Osteoblast (primary cell): ENCODE results near the gene KRT1. TPM values are rescaled to one million over a fixed set of nuclear protein-coding genes. Genes with fewer than 3 reads are reported as not detected.

Source experiments
- DNase-seq: peaks from one replicate; pipeline ENCODE4 v3.0.0; 2011; ENCODE audit warnings: low spot score, mixed read lengths; ENCODE audit not compliant: insufficient read length; ENCODE audit errors: missing footprints
- H2AFZ ChIP-seq: 2 replicates; pipeline ENCODE4 v1.6.0; 2011; ENCODE audit warnings: mild to moderate bottlenecking, low read length
- H3K27ac ChIP-seq: 2 replicates; pipeline ENCODE4 v1.5.1; 2011; ENCODE audit warnings: mild to moderate bottlenecking, low read depth, low read length, moderate library complexity
- H3K27me3 ChIP-seq: 2 replicates; pipeline ENCODE4 v1.6.0; 2012; ENCODE audit warnings: mild to moderate bottlenecking, control low read depth, inconsistent platforms, low read length, moderate library complexity; ENCODE audit not compliant: insufficient read depth
- H3K36me3 ChIP-seq: 2 replicates; pipeline ENCODE4 v1.5.1; 2011; ENCODE audit warnings: mild to moderate bottlenecking, low read length, control low read depth, moderate library complexity; ENCODE audit not compliant: insufficient read depth
- H3K4me1 ChIP-seq: 2 replicates; pipeline ENCODE4 v1.5.1; 2011; ENCODE audit warnings: mild to moderate bottlenecking, low read length, control low read depth, moderate library complexity; ENCODE audit not compliant: insufficient read depth
- H3K4me2 ChIP-seq: 2 replicates; pipeline ENCODE4 v1.6.0; 2011; ENCODE audit warnings: mild to moderate bottlenecking, low read length; ENCODE audit not compliant: insufficient read depth
- H3K4me3 ChIP-seq: fragments of 200-600 bp; sonication (generic); 3 replicates; pipeline ENCODE4 v1.5.1; 2012; ENCODE audit warnings: mild to moderate bottlenecking, low read length, inconsistent platforms; ENCODE audit not compliant: insufficient read depth
- H3K79me2 ChIP-seq: 2 replicates; pipeline ENCODE4 v1.6.0; 2012; ENCODE audit warnings: mild to moderate bottlenecking, low read length, control low read depth, inconsistent platforms; ENCODE audit not compliant: insufficient read depth
- H3K9me3 ChIP-seq: 2 replicates; pipeline ENCODE4 v1.5.1; 2011; ENCODE audit warnings: low read depth, low read length, control low read depth
- H4K20me1 ChIP-seq: 2 replicates; pipeline ENCODE4 v1.6.0; 2012; ENCODE audit warnings: mild to moderate bottlenecking, low read length, control low read depth; ENCODE audit not compliant: insufficient read depth
- CTCF ChIP-seq: IDR thresholded peaks from 2 replicates; pipeline ENCODE4 v1.5.1; 2011; ENCODE audit warnings: mild to moderate bottlenecking, low read depth, low read length, moderate library complexity; ENCODE audit errors: extremely low read depth
- total RNA-seq: library from RNA; depleted of rRNA; stranded (reverse); fragments of >200 nt; gene quantifications from 2 replicates; pipeline ENCODE4 v1.2.3, GENCODE V29; 2012

The KRT1 gene
- total RNA-seq, 1 donor: not detected

- Histone ChIP-seq H3K36me3 (no peaks in the 10 kb centered on the region), H3K27me3 (peaks cover 52% of the 10 kb centered on the region), H2AFZ (no peak overlapping the region), H3K4me2 (no peak overlapping the region), H3K79me2 (no peaks in the 10 kb centered on the region), H3K9me3 (no peaks in the 10 kb centered on the region), H3K4me1 (no peaks in the 10 kb centered on the region), H4K20me1 (no peaks in the 10 kb centered on the region), H3K27ac (no peak overlapping the region), H3K4me3 (no peak overlapping the region)
- no peak for DNase-seq
- TF ChIP-seq CTCF: no peak
These were observed 4.0 kb downstream of the KRT1 start for GRCh38 chr12:52676163-52676562.

DNA sequence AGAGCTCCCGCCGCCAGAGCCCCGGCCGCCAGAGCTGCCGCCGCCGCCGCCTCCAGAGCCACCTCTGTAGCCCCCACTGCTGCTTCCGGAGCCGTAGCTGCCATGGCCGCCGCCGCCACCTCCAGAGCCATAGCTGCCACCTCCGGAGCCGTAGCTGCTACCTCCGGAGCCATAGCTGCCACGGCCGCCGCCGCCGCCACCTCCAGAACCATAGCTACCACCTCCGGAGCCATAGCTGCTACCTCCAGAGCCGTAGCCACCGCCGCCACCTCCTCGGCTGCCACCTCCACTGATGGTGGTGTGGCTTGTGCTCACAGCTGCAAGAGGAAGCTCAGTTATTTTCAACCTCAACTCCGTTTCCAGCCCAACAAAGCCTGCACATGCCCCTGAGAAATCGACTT, 4.9 kb downstream of the KRT1 start:
- no peak for DNase-seq
- no peak for TF ChIP-seq CTCF
- Histone ChIP-seq H3K79me2 (no peaks in the 10 kb centered on the region), H2AFZ (no peak overlapping the region), H3K36me3 (no peaks in the 10 kb centered on the region), H3K4me3 (no peak overlapping the region), H3K9me3 (no peaks in the 10 kb centered on the region), H3K4me2 (no peak overlapping the region), H3K27me3 (peaks cover 52% of the 10 kb centered on the region), H3K4me1 (no peaks in the 10 kb centered on the region), H4K20me1 (no peaks in the 10 kb centered on the region), H3K27ac (no peak overlapping the region)

DNA sequence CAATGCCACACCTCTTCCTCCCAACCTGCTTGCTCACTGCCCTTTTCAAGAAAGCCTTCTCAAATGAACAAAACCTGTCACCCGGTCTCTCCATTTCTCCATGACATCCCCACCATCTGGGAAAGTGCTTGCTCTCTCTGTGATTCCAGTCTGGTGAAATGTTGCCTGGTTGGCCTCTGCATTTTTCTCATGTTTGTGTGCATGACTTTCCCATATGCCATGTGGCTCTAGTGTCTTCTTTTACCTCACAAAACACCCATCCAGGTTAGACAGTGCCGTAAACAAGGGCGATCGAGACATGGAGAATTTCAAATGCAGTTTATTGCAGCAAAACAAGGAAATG, 5.8 kb downstream of the KRT1 start:
- no peak for TF ChIP-seq CTCF
- no peak for DNase-seq
- H3K79me2 ChIP-seq: no peaks in the 10 kb centered on the region
- no peak overlapping the region for H3K27ac ChIP-seq
- H3K4me3 ChIP-seq: no peak overlapping the region
- H3K9me3 ChIP-seq: no peaks in the 10 kb centered on the region
- H3K27me3 ChIP-seq: peaks cover 47% of the 10 kb centered on the region
- no peaks in the 10 kb centered on the region for H3K4me1 ChIP-seq
- H4K20me1 ChIP-seq: no peaks in the 10 kb centered on the region
- no peak overlapping the region for H2AFZ ChIP-seq
- H3K4me2 ChIP-seq: no peak overlapping the region
- H3K36me3 ChIP-seq: no peaks in the 10 kb centered on the region

DNA sequence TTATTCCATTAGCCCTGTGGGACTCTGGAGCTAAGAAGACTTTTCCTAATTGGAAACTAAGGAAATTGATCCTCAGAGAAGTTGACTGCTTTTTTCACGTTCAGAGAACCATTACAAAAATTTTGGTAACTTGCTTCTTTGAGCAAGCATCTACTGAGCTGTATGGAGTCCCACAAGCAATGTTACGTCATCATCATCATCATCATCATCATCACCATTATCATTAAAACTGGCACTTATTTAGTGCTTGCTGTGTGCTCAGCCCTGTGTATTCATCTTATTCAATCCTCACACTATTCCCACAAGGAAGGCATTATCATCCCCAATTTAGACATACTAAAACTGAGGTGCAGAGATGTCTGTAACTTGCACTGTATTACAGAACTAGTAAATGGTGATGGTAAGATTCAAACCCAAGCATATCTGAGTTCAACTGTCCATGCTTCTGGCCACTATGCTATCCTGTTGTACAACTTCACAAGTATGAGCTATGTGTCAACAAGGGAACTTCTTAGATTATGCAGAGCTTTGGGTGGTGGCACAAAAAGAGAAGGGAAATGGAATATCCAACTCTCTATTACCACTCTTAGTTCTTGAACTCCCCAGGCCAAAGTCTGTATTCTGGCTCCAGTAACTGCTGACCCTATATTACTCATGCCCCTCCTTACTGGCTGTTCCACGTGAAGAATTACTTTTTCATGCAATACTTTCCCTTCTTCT, 6.3 kb downstream of the KRT1 start:
- no peaks in the 10 kb centered on the region for H4K20me1 ChIP-seq
- no peak overlapping the region for H3K4me2 ChIP-seq
- no peaks in the 10 kb centered on the region for H3K79me2 ChIP-seq
- H3K27ac ChIP-seq: no peak overlapping the region
- TF ChIP-seq CTCF: no peak
- DNase-seq: no peak
- H3K9me3 ChIP-seq: no peaks in the 10 kb centered on the region
- peaks cover 47% of the 10 kb centered on the region for H3K27me3 ChIP-seq
- no peak overlapping the region for H3K4me3 ChIP-seq
- no peaks in the 10 kb centered on the region for H3K36me3 ChIP-seq
- H2AFZ ChIP-seq: no peak overlapping the region
- no peaks in the 10 kb centered on the region for H3K4me1 ChIP-seq
